T-helper 9 cell (primary cell): Measurements from ENCODE around the gene AUP1.
A peak's percentile ranks its signal among the peaks of the same experiment; 100 is the strongest.

Source experiments
- DNase-seq: peaks from one replicate; pipeline ENCODE4 v3.0.0-alpha.2; 2020

The AUP1 gene

DNA sequence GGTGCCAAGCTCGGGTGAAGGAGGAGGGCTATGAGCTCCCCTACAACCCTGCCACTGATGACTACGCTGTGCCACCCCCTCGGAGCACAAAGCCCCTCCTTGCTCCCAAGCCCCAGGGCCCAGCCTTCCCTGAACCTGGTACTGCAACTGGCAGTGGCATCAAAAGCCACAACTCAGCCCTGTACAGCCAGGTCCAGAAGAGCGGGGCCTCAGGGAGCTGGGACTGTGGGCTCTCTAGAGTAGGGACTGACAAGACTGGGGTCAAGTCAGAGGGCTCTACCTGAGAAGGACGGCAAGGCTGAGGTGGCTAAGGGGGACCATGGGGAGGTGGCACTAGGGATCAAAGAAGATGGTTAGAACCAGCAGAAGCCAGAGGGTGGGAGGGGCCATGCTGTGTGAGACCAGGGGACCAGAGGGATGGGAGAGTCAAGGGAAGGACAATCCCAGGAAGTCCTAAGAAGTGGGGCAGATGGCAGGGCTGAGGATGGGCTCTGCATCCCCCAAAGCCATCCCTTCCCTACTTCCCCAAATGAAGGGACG lies 27.4 kb upstream of the AUP1 start:
- no peak for DNase-seq

DNA sequence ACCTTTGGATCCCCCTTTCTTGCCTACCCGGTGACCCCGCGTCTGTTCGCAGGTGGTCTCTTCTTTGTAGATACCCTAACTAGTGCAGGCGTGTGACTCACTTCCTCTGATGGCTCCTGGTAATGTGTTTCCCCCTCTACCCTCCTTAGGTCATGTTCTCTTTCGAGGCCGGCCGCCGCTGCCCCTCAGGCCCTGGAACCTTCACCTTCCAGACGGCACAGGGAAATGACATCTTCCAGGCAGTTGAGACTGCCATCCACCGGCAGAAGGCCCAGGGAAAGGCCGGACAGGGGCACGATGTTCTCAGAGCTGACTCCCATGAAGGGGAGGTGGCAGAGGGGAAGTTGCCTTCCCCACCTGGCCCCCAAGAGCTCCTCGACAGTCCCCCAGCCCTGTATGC lies 26.7 kb upstream of the AUP1 start:
- no peak for DNase-seq

DNA sequence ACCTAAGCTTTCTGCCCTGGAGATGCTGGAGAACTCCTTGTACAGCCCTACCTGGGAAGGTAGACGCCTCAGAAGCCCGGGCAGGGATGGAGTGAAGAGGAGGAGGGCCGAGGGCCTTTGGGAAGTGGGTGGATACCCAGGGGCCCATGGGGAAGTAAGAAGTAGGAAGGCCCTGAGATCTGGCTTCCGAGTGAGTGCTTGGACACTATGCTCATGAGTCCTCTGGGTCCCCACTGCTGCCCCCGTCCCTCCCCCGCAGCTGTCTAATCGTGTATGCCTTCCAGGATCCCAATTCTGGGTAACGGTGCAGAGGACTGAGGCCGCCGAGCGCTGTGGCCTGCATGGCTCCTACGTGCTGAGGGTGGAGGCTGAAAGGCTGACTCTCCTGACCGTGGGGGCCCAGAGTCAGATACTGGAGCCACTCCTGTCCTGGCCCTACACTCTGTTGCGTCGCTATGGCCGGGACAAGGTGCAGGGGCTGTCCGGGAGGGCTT lies 26.2 kb upstream of the AUP1 start:
- no peak for DNase-seq

DNA sequence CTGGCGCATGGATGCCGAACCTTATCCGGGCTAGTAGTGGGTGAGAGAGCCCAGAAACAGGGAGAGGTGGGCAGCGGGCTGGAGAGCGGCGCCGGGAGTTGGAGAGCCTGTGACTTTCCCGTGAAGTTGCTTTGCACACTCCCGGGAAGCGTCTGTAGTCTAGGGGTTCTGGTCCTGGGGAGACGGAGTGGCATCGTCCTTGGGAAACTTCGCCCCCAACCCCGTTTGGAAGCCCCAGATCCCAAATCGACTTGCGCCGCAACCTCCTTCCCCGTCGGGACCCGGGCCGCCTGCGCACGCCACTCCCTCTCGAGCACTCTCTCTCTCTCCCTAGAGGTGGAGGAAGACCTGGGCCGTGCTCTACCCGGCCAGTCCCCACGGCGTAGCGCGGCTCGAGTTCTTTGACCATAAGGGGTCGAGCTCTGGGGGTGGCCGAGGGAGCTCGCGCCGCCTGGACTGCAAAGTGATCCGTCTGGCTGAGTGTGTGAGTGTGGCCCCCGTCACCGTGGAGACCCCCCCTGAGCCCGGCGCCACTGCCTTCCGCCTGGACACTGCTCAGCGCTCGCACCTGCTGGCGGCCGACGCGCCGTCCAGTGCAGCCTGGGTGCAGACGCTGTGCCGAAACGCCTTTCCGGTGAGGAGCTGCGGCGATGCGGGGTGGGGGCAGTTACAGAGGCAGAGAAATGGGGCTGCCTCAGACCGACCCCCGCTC lies 25.5 kb upstream of the AUP1 start:
- DNase-seq = peak; percentile 31

DNA sequence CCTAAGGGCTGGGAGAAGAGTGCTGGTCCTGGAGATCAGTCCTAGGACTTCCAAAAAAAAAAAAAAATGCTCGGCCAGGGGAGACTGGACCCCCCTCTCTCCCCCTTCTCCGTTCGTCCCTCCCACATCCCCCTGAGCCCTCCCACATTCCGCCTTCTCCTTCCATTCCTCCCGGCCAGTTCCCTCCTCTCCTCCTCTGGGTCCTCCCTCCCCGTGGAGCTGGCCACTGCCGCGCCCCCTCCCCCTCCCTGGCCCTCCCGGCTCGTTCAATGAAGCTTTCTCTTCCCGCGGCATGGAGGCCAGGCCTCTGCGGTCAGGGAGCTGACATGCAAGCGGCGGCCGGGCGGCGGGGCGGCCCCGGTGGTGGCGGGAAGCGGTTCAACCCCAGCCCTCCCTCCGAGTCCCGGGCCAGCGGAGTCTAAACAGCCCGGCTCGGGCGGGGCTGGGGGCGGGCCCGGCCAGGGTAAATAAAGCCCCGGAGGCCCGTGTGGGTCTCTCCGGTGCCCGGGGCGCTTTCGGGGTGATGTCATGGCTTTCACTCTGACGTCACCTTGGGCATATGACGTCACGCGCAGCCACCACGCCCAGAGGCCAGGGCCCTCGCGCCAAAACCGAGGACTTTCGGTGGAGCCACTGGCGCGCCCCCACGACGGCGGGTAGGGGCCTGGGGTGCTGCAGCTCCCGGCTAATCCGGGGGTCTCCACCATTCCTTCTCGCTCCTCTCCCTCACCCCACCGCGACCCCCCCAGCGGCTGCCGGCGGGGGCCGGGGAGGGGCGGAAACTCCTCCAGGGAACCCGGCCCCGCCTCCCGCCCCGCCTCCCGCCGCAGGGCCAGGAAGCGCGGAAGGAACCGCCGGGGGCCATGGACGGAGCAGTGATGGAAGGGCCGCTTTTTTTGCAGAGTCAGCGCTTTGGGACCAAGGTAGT lies 24.6 kb upstream of the AUP1 start, which contains the start of the genes DOK1 and LOXL3:
TSS of gene DOK1 (plus strand) at position 829 of the 928 bp plus-strand sequence. CDS start at position 864, 35 bp downstream.
TSS of gene LOXL3 (minus strand) at position 51 of the 928 bp plus-strand sequence. CDS start 1,308 bp downstream, outside the sequence.
- DNase-seq = peak; percentile 75

DNA sequence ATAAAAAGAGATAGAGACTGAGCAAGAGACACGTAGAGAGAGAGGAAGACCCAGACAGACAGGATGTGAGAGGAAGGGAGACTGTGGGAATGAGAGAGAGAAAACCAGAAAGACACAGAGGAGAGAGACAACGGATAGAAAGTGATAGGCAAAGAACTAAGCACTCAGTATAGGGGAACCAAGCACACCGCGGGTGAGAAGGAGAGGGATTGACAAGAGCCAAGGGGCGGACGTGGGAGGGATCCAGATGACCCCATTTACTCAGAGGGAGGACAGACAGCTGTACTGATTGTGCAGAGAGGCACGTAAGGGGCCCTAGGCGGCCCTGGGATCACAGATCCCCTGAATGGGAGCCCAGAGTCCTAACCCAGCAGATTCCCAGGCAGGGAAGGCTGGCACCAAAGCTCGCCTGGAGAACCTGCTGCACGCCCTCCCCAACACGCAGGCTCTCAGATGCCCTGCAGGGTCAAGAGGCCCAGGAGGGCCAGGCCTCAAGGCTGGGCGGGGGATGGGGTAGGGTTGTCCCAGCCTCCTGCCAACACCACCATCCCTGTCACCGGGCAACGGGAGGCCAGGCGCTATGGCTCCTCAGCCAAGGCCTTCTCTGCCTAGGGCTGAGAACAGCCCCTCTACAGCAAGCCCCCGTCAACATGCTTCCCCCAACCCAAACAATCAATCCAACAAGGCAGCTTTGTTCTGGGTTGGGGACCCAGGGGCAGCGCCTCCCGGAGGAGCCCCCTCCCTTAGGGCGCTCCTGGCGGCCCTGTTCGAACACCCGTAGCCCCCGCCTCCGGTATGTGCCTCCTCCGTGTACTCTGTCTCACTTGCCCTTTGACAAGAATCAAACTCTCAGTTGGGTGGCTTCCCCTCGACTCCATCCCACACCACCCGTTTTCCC lies 23.7 kb upstream of the AUP1 start:
- DNase-seq = no peak

DNA sequence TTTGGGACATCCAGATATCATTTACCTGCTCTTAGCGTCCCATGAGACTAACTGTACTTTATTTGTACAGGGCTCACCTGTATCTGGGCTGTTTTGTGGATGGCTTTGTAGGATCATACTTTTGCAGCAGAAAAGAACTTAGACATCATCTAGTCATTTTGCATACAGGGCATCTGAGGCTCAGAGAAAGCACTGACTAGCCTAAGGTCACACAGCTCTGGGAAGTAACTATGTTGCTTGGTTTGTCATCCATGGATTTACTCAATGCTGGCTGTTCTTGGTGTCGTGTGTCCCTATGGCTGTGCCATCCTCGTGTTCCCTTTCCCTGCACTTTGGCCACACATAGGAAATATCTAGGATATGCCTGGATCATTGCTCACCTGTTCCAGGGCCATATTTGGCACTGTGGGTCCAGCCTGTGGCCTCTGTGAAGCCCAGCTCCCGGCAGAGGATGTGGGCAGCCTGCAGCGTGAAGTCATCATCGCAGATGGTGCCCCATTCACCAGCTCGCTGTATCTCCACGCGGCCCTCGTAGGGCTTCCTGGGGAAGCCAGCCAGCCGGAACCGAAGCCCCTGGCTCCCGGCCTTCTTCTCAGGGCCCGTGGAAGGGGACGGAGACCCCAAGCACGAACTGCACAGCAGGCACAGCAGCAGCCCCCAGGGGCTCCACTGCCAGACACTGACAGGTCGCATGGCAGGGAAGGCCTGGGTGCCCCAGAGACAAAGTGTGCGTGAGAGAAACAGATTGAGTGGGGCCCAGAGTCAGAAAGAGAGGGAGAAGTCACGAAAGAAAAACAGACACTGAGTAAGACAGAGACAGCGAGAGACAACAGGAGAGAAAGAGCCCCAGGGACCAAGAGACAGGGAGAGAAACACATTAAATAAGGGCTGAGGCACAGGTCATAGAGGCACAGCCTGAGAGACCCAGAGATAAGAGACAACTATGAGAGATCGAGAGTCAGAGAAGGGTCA lies 22.7 kb upstream of the AUP1 start:
- DNase-seq = no peak

DNA sequence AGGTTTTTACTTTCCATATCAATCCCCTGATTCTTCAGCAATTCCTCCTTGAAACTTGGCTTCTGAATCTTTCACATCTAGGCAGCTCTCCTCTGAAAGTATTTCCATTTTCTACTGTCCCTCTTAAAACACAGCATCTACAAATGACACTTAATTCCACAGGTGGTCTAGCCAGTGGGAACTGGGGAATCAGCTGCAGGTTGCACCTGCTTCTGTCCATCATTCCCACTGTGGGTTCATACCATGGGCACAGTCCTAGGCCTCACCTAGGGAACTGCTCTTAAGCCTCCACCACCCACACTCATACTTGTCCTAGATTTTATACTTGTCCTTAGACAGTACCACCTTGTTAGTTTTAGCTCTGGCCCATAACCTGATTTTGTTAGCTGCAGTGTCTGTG lies 22.0 kb upstream of the AUP1 start:
- DNase-seq = no peak

DNA sequence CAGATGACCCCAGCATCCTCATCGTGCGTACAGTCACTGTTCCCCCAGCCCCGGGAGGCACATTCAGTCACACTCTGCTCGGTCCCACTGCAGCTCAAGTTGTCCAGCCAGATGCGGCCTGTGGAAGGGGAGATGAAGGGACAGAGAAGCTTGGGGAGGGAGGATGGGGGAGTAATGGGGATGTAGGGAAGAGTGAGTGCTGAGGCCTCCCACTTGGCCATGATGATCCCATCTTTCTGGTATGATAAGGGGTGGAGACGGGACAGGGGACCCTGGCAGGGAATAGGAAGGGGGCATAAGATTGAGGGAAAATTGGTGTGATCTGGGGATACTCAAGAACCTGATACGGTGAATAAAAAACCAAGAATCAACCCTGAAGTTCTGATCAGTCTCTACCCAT lies 20.7 kb upstream of the AUP1 start:
- DNase-seq = no peak

DNA sequence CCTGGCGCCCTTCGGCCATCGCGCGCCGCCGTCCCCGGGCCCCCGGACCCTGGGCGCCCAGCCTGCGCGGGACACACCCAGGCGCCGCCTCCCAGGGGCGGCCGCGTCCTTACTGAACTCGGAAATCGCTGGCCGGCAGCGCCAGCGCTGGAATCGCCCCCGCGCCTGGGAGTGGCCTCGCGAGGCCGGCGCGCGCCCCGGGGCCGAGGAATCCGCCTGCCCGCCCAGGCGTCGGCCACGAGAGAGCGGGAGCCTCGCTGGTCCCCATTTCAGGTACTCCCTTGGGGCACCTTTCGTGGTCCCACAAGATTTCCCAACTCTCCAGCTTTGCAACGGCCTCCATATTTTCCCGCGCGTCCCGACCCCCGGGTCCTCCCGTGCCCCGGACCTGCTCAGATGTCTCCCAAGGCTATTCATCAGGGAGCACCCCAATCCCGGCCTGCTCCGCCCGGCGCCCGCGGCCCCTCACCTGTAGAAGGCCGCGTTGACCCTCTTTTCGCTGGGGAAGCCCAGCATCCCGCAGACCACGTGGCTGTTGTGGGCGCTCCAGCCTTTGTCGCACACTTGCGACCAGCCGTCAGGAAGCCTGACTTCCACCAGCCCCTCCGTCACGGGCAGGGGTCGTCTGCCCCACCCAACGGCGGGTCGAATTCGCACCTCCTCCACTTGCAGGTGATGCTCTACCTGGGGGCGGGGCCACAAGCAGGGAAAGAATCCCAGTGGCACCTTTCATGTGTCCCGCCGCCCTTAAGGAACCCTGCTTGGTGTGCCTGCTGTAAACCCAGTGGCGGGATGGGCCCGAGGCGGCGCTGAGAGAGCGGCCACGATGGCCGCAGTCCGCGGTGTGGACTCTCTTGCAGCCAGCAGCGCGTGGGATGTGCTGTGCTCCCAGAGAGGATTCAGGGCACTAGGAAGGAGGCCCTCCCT lies 19.7 kb upstream of the AUP1 start:
- no peak for DNase-seq

DNA sequence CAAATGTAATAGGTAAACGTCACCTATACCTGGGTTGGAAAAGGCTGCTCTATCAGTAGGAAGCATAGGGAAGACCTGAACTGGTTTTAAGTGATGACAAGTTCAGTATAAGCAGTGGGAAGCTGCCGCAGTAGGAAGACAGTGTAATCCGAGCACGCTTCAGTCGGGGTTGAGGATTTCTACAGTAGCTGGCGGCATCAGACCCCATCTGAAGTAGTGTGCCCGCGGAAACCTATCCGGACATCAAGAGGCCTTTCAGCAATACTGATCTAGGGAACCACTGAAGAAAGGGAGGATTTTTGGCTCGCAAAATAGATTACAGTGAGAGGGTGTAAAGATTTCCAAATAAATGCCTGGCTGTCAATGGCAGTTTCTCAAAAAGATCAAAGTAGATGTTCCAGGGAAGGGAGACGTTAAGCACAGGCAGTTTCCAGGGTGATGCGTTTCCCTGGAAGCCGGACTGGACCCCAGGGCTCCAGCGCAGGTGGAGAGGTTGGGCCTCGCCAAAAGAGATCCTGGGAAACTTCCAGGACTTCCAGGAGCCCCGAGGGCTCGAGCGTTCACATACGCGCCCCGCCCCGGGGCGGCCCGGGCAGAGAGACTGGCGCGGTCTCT lies 18.9 kb upstream of the AUP1 start:
- no peak for DNase-seq

DNA sequence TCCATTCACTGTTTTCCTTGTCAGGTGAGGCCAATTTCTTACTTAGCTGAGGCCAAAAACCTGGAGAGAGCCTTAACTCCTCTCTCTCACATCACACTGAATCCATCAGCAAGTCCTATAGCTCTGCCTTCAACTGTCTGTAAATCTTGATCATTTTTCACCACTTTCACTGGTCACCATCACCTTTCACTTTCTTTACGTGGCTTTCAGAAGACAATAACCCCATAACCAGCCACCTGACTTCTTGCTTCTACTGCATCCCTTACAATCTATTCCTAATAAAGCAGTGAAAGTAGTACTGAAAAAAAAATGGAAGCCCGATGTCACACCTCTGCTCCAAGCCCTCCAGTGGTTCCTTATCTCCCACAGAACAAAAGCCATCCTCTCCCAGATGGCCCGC lies 16.5 kb upstream of the AUP1 start:
- DNase-seq = no peak

DNA sequence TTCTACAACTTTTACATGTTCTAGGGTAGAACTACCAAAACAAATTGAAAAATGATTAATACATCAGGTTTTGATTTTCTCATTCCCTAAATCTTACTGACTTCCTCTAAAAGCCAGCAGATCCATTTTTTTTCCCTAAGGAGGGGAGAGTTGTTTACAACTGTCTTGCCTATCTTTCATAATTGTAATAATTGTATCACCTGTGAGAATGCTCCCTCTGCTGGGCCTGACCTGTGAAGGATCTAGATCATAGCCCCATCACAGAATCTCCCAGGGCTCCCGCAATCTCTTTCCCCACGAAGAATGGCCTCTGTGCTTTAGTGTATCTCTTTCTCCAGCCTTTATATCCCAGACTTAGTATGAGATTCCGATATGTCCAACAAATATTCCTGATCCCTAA lies 15.1 kb upstream of the AUP1 start:
- DNase-seq = no peak

DNA sequence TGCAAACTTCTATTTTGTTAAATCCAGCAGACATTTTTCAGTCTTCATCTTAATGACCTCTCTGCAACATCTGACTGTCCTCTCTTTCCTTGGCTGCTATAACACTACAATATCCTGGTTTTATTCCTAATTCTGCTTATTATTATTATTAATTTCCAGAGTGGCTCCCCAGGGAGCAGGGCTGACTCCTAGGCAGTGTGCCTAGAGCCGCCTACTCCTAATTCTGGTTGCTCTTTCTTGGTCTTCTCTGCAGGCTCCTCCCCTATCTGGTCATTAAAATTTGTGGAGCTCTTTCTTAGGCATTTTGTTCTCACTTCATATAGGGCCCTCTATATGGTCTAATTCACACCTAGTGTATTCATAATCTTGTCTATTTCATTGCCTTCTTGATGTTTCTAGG lies 13.5 kb upstream of the AUP1 start:
- DNase-seq = no peak

DNA sequence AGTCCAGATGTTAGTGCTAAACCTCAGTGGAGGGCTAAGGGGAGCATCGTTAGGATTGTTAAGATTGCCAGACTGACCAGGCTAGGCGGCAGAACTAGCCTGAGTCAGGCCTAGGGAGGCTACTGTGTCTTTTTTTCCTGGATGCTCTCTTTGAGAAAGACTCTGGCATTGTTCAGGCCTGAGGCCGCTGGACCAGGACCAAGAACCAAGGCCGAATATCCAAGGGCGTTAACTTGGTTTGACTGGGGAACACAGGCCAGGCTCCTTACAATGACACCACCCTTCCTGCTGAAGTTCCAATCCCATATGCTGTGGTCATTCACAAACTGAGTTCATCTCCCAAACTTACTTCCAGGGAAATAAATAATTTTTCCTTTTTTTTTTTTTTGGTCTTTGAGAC lies 10.8 kb upstream of the AUP1 start:
- DNase-seq = no peak

DNA sequence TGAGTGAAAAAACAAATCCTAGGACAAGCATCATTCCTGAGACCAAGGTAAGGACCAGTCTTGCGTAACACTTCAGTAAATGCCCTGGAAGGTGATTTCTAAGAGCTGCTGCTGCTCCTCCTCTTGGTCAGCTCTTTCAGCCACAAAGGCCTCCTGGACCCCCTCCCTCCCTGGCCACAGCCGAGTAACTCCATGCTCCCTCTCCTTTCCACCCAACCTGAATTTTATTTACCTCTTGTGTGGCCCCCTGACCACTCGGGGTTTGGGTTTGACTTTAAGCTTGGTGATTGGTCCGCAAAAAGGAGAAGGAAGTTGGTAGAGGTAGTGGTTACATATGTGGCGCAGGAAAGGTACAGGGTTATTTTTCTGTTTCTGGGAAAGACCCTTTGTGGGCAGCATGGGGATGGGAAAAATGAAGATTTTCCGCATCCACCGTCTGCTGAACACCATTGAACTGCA lies 9.4 kb upstream of the AUP1 start:
- DNase-seq = no peak

DNA sequence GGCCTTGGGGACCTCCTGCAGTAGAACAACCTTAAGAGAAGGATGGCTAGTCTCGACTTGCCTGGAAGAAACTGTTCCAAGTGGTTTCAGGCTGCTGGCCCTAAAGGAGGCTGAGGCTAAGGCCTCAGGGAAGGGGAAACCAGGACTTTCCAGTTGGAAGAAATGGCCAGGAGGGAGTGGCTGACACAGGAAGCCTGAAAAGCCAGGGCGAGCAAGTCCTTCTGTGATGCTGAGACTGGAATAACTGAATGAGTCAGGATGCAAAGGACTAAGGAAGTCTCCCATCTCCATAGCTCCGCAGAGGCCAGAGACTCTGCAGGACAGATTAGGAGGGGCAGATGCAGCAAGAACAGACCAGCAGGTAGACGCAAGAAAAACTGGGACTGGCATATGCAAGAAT lies 7.6 kb upstream of the AUP1 start:
- DNase-seq = no peak

DNA sequence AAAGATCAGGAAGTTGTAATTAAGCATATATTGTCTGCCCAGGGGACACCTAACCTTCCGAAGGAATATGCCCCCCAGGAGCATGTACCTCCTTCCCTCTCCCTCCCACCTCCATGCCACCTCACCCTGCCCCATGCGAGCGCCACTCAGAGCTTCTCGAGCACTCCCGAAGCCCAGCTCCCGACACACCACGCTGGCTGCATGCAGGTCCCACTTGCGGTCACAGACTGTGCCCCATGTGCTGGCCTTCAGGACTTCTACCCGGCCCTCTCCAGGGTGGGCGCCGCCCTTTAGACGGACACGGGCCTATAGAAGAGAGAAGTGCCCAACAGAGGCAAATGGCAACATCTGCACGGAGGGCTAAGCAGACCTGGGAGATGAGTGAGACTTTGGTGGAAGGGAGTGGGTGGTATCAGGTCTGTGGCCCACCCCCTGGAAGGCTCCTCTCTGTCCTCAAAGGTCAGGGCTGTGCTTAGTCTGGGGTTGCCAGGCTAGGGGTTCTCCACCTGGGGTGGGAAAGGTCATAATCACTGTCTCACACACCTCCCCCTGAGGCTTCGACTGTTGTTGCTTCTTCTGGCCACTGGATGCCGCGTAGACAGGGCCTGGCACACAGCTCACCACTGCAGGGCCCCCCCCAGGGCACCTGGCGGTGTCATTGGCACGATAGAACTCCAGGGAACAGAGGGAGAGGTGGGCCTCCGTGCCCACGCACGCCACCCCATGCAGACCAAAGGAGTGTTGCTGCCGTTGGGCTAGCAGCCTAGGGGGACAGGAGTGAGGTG lies 6.9 kb upstream of the AUP1 start:
- DNase-seq = no peak
